GM23338 (cell line): ENCODE results near the gene GLG1.

Source experiments
- CREB1 ChIP-seq: fragments of 250-450 bp; sonication (Bioruptor Pico); IDR thresholded peaks from 2 replicates; pipeline ENCODE4 v1.5.0; 2020; ENCODE audit warnings: low read depth, mild to moderate bottlenecking, moderate library complexity
- CTCF ChIP-seq, 2 experiments: fragments of 200-600 bp in 1 of 2; sonication (generic) in 1 of 2; conservative IDR thresholded peaks; 2 replicates each; pipeline versions ENCODE4 v1.5.1 to v1.6.1; 2016 to 2017; ENCODE audit warnings: antibody characterized with exemption in 2 of 2, low read depth in 2 of 2, mild to moderate bottlenecking in 2 of 2, moderate library complexity in 1 of 2
- EZH2 ChIP-seq: fragments of 200-600 bp; sonication (generic); IDR thresholded peaks from one replicate; pipeline ENCODE4 v1.8.0; 2017; ENCODE audit warnings: antibody characterized with exemption, mild to moderate bottlenecking, low read depth; ENCODE audit not compliant: unreplicated experiment
- EZH2phosphoT487 ChIP-seq: fragments of 200-600 bp; sonication (generic); IDR thresholded peaks from one replicate; pipeline ENCODE4 v1.8.1; 2018; ENCODE audit warnings: antibody characterized with exemption; ENCODE audit not compliant: unreplicated experiment
- POLR2AphosphoS5 ChIP-seq: IDR thresholded peaks from 2 replicates; pipeline ENCODE4 v1.6.1; 2016; ENCODE audit warnings: antibody characterized with exemption, low read depth
- REST ChIP-seq: IDR thresholded peaks from one replicate; pipeline ENCODE4 v1.6.1; 2018; ENCODE audit warnings: antibody characterized with exemption; ENCODE audit not compliant: unreplicated experiment

GRCh38 chr16:74605332-74605731 is 1.6 kb downstream of the GLG1 start:
- TF ChIP-seq CTCF (conservative IDR thresholded peaks at IDR 0.05; ENCODE audit: low read depth in 2 of 2) (no peak), EZH2 (no peak), REST (no peak), POLR2AphosphoS5 (no peak), EZH2phosphoT487 (no peak), CREB1 (CRISPR knock-in tag) (no peak)
